Measurements from ENCODE around the gene CTNND2.

- TF ChIP-seq GATAD2B (IDR thresholded peaks at IDR 0.05; ENCODE audit: borderline replicate concordance) (no peak), YY1 (IDR thresholded peaks at IDR 0.05; ENCODE audit: borderline replicate concordance in 1 of 3, control insufficient read depth in 1 of 3, extremely low read depth in 1 of 3, insufficient read depth in 3 of 3, insufficient read length in 1 of 3, insufficient replicate concordance in 2 of 3, low read depth in 1 of 3, low read length in 2 of 3) (no peak), EP300 (IDR thresholded peaks at IDR 0.05; ENCODE audit: low read length) (no peak), EZH2 (IDR thresholded peaks at IDR 0.05; ENCODE audit: borderline replicate concordance, low read depth, low read length) (no peak)
Measured at GRCh38 chr5:11547730-11548129, 356.5 kb downstream of the CTNND2 start.

Measured in K562 (cell line).